ENCODE results near the gene ZNF837. TPM values are rescaled to one million over a fixed set of nuclear protein-coding genes. Genes with fewer than 3 reads are reported as not detected.
A peak's percentile ranks its signal among the peaks of the same experiment; 100 is the strongest.

ZNF837 gene
- total RNA-seq, 3 donors from 2014 or later, result 1.3 to 6.6 (median 2.3) TPM

- Histone ChIP-seq H3K27me3 (peaks cover 0 to 14% of the 10 kb centered on the region in 2 donors), H3K9me3 (no peaks in the 10 kb centered on the region), H3K27ac (peak within 1 kb of the TSS in 1 of 2 donors; percentile 45), H3K4me3 (peak within 1 kb of the TSS in 2 of 3 donors; percentile 44 to 66), H3K4me1 (peaks cover 1 to 7% of the 10 kb centered on the region in 2 donors), H3K36me3 (no peaks in the 10 kb centered on the region)
- TF ChIP-seq POLR2AphosphoS5 (IDR thresholded peaks at IDR 0.05) (peak in 1 of 3 donors; percentile 12), CTCF (IDR thresholded peaks at IDR 0.05) (no peak), POLR2A (IDR thresholded peaks at IDR 0.05) (no peak)
- DNase-seq (ENCODE audit: low spot score in 2 of 2), result peak; percentile 60 to 73
- intact Hi-C loops (cut with DNase I; ENCODE audit: low total_unique reads), result no loop called here
These were observed 14.6 kb upstream of the ZNF837 start, which contains the start of gene RNF225 for GRCh38 chr19:58395220-58395978. TSS of gene RNF225 (plus strand) at chr19:58395656. CDS start at chr19:58396090, 434 bp downstream.

GRCh38 chr19:58394821-58395219, 14.0 kb upstream of the ZNF837 start:
- Histone ChIP-seq H3K27me3 (peaks cover 0 to 14% of the 10 kb centered on the region in 2 donors), H3K27ac (no peak overlapping the region), H3K4me3 (no peak overlapping the region), H3K9me3 (no peaks in the 10 kb centered on the region), H3K4me1 (peaks cover 0 to 7% of the 10 kb centered on the region in 2 donors), H3K36me3 (no peaks in the 10 kb centered on the region)
- intact Hi-C loops (cut with DNase I; ENCODE audit: low total_unique reads), result no loop called here
- no peak for TF ChIP-seq CTCF (IDR thresholded peaks at IDR 0.05)
- TF ChIP-seq POLR2A (IDR thresholded peaks at IDR 0.05), result no peak
- no peak for TF ChIP-seq POLR2AphosphoS5 (IDR thresholded peaks at IDR 0.05)
- no peak for DNase-seq (ENCODE audit: low spot score in 2 of 2)

GRCh38 chr19:58393725-58394033, 12.8 kb upstream of the ZNF837 start:
- H3K4me3 ChIP-seq, result no peak overlapping the region
- no peaks in the 10 kb centered on the region for H3K9me3 ChIP-seq
- no peaks in the 10 kb centered on the region for H3K36me3 ChIP-seq
- intact Hi-C loops (cut with DNase I; ENCODE audit: low total_unique reads), result no loop called here
- DNase-seq (ENCODE audit: low spot score in 2 of 2), result no peak
- TF ChIP-seq CTCF (IDR thresholded peaks at IDR 0.05) (no peak), POLR2A (IDR thresholded peaks at IDR 0.05) (no peak), POLR2AphosphoS5 (IDR thresholded peaks at IDR 0.05) (no peak)
- no peak overlapping the region for H3K27ac ChIP-seq
- H3K27me3 ChIP-seq, result peaks cover 0 to 14% of the 10 kb centered on the region in 2 donors
- H3K4me1 ChIP-seq, result peaks cover 0 to 7% of the 10 kb centered on the region in 2 donors

- Histone ChIP-seq H3K9me3 (no peaks in the 10 kb centered on the region), H3K4me1 (peaks cover under 1 to 8% of the 10 kb centered on the region in 2 donors), H3K27ac (no peak overlapping the region), H3K36me3 (no peaks in the 10 kb centered on the region), H3K4me3 (no peak overlapping the region), H3K27me3 (peaks cover 0 to 14% of the 10 kb centered on the region in 2 donors)
- TF ChIP-seq CTCF (IDR thresholded peaks at IDR 0.05) (no peak), POLR2AphosphoS5 (IDR thresholded peaks at IDR 0.05) (no peak), POLR2A (IDR thresholded peaks at IDR 0.05) (no peak)
- no peak for DNase-seq (ENCODE audit: low spot score in 2 of 2)
- intact Hi-C loops (cut with DNase I; ENCODE audit: low total_unique reads), result no loop called here
These were observed 12.3 kb upstream of the ZNF837 start for GRCh38 chr19:58392945-58393724.

GRCh38 chr19:58388175-58388526, 7.3 kb upstream of the ZNF837 start:
- intact Hi-C loops (cut with DNase I; ENCODE audit: low total_unique reads), result no loop called here

More at GRCh38 chr19:58388175-58388526, 7.3 kb upstream of the ZNF837 start:
- Histone ChIP-seq H3K9me3 (no peaks in the 10 kb centered on the region), H3K27me3 (no peaks in the 10 kb centered on the region), H3K4me3 (peak overlapping the region; percentile 68 to 87 (median 86)), H3K27ac (no peak overlapping the region), H3K4me1 (peaks cover 12 to 16% of the 10 kb centered on the region in 2 donors), H3K36me3 (no peaks in the 10 kb centered on the region)
- DNase-seq (ENCODE audit: low spot score in 2 of 2), result no peak
- TF ChIP-seq POLR2AphosphoS5 (IDR thresholded peaks at IDR 0.05), result no peak
- TF ChIP-seq CTCF (IDR thresholded peaks at IDR 0.05), result no peak
- no peak for TF ChIP-seq POLR2A (IDR thresholded peaks at IDR 0.05)

Data from breast epithelium (tissue), 4 donors.